GM12892 (cell line): ENCODE results near the gene MLYCD.

Experiments used
- POLR2A ChIP-seq: IDR thresholded peaks from 2 replicates; pipeline ENCODE4 v1.6.1; 2011; ENCODE audit warnings: low read depth, low read length, control low read depth
- POLR2AphosphoS5 ChIP-seq: IDR thresholded peaks from 2 replicates; pipeline ENCODE4 v1.6.1; 2011; ENCODE audit warnings: low read depth, low read length, control low read depth

- TF ChIP-seq POLR2A (no peak), POLR2AphosphoS5 (no peak)
Observed at GRCh38 chr16:83911290-83911689, 12.4 kb downstream of the MLYCD start.
